K562 (cell line): ENCODE results near the gene ARMH1.

ENCODE experiments used
- FOS ChIP-seq: IDR thresholded peaks from 3 replicates; pipeline ENCODE4 v1.6.1; 2011; ENCODE audit not compliant: insufficient read length; ENCODE audit errors: extremely low read depth
- MAZ ChIP-seq, 2 experiments: fragments of 450-650 bp in 1 of 2; sonication (generic) in 1 of 2; formaldehyde crosslinking; IDR thresholded peaks in 1 of 2; conservative IDR thresholded peaks in 1 of 2; 2 replicates each; pipeline versions ENCODE4 v1.4.0 to v1.5.0; 2020; ENCODE audit warnings: mild to moderate bottlenecking in 1 of 2, missing genetic modification reagents in 1 of 2
- PRDM10 ChIP-seq: fragments of 450-650 bp; IDR thresholded peaks from 2 replicates; pipeline ENCODE4 v1.6.1; 2018; ENCODE audit not compliant: partially characterized antibody

GRCh38 chr1:44628962-44629756, 45.4 kb upstream of the ARMH1 start:
- TF ChIP-seq PRDM10: no peak
- TF ChIP-seq FOS: no peak
- TF ChIP-seq MAZ (CRISPR knock-in tag; conservative IDR thresholded peaks at IDR 0.05 in 1 of 2, IDR thresholded peaks at IDR 0.05 in 1 of 2): no peak
